BJ (cell line): ENCODE measurements around the gene DYNLRB1. TPM values are rescaled to one million over a fixed set of nuclear protein-coding genes. Genes with fewer than 3 reads are reported as not detected.

Source experiments
- CTCF ChIA-PET: fragments of 350-600 bp; formaldehyde crosslinking; extraction: SDS; loops from one replicate; lab custom pipeline; 2021; ENCODE audit warnings: antibody characterized with exemption, inconsistent platforms; lab: Yijun Ruan, JAX
- POLR2A ChIA-PET: fragments of 300-600 bp; sonication (Branson Sonifier 250); formaldehyde crosslinking; extraction: SDS; loops from one replicate; lab custom pipeline; 2021; ENCODE audit warnings: antibody characterized with exemption; lab: Charles Lee
- DNase-seq: peaks from one replicate; pipeline ENCODE4 v3.0.0-alpha.2; 2011; ENCODE audit warnings: low read depth
- H3K27me3 ChIP-seq: 2 replicates; pipeline ENCODE4 v1.6.0; 2011; ENCODE audit warnings: low read length; ENCODE audit not compliant: control insufficient read depth, insufficient read depth
- H3K36me3 ChIP-seq: 2 replicates; pipeline ENCODE4 v1.5.1; 2011; ENCODE audit warnings: low read length; ENCODE audit not compliant: control insufficient read depth, insufficient read depth
- H3K4me3 ChIP-seq: 2 replicates; pipeline ENCODE4 v1.5.1; 2011; ENCODE audit warnings: low read depth, mild to moderate bottlenecking, control low read depth, low read length
- polyA plus RNA-seq: library from polyadenylated mRNA; depleted of rRNA; stranded (reverse); fragments of >200 nt; gene quantifications from 2 replicates; pipeline ENCODE4 v1.2.3, GENCODE V29; 2011
- TF ChIP-seq, protein P1 (sequence below): IDR thresholded peaks from 2 replicates; pipeline ENCODE4 v1.5.1; 2011; ENCODE audit warnings: low read depth, mild to moderate bottlenecking, control low read depth, inconsistent platforms, low read length, moderate library complexity; ENCODE audit not compliant: insufficient read depth

DYNLRB1 gene
- polyA plus RNA-seq, 1 experiment, result 310 TPM

DNA sequence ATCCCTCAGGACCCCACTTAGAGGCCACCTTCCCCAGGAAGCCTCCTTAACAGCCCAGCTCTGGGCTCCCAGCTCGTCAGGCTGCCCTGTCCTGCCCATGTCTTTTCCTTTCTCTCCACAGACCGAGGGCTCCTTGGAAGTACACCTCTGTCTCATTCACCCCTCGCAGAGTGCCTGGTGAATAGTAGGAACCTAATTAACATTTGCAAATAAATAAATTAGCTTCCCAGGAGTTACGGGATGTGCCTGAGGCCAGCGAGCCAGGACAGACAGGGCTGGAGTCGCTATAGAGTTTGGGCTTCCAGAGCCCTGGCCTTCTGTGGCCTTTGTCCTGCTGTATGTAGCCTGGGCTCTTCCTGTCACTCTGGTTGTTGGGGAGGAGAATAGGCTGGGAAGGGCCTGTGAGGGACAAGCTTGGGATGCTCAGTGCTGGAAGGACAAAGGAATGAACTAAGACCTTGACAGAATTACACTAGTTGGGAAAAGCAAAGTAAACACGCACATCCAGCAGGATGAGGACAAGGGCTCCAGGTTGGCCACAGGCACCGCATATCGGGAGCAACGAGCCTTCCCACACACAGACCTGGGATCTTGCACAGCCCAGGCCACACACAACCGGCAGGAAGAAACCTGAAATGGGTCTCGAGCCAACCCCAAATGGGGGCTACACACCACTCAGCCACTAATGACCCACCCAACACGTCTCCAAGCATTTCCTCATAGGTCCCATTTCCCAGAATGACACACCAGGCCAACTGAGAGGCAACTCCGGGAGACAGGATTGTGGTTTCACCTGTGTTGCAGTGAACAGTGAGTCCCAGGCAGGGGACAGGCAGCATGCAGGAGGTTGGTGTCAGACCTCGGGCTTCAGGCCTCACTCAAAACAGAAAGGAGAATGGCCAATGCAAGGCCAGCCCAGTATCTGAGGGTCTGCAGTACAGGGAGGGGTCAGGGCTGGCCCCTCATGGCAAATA is 52.0 kb downstream of the DYNLRB1 start:
- CTCF ChIA-PET, result interaction anchor here (0.8 to 1.3 kb wide), 6 partner anchors 9 to 378 kb away, joined by 3 to 4 read pairs (median 3); no protein-coding TSS in a partner anchor
- no peak for DNase-seq
- POLR2A ChIA-PET, result no interaction called here

GRCh38 chr20:34569598-34569997 is 53.4 kb downstream of the DYNLRB1 start:
- Histone ChIP-seq H3K27me3 (no peaks in the 10 kb centered on the region), H3K36me3 (0 out of 2 replicates have a peak, but pooled peaks cover 1% of the 10 kb centered on the region), H3K4me3 (no peak overlapping the region)
- POLR2A ChIA-PET, result interaction anchor here (0.6 kb wide), 1 partner anchor 458 kb away, joined by 3 read pairs; the partner anchor contains the start of gene EIF2S2
- no peak for DNase-seq
- CTCF ChIA-PET, result interaction anchor here (0.7 to 1.4 kb wide), 4 partner anchors 10 to 257 kb away, joined by 3 read pairs; partner anchors contain the start of gene PIGU
- TF ChIP-seq, protein P1, sequence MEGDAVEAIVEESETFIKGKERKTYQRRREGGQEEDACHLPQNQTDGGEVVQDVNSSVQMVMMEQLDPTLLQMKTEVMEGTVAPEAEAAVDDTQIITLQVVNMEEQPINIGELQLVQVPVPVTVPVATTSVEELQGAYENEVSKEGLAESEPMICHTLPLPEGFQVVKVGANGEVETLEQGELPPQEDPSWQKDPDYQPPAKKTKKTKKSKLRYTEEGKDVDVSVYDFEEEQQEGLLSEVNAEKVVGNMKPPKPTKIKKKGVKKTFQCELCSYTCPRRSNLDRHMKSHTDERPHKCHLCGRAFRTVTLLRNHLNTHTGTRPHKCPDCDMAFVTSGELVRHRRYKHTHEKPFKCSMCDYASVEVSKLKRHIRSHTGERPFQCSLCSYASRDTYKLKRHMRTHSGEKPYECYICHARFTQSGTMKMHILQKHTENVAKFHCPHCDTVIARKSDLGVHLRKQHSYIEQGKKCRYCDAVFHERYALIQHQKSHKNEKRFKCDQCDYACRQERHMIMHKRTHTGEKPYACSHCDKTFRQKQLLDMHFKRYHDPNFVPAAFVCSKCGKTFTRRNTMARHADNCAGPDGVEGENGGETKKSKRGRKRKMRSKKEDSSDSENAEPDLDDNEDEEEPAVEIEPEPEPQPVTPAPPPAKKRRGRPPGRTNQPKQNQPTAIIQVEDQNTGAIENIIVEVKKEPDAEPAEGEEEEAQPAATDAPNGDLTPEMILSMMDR, result no peak

More for the DNA sequence above, 52.0 kb downstream of the DYNLRB1 start:
- no peaks in the 10 kb centered on the region for H3K27me3 ChIP-seq
- no peak overlapping the region for H3K4me3 ChIP-seq
- TF ChIP-seq, protein P1, result no peak
- H3K36me3 ChIP-seq, result no peaks in the 10 kb centered on the region

GRCh38 chr20:34570859-34571306 is 54.7 kb downstream of the DYNLRB1 start:
- Histone ChIP-seq H3K36me3 (peaks cover 2% of the 10 kb centered on the region; the same call in 1 of the 2 replicates), H3K4me3 (no peak overlapping the region), H3K27me3 (no peaks in the 10 kb centered on the region)
- ChIA-PET CTCF (interaction anchor here (0.8 to 1.9 kb wide), 7 partner anchors 9 to 380 kb away, joined by 3 to 5 read pairs (median 4); no protein-coding TSS in a partner anchor), POLR2A (no interaction called here)
- DNase-seq, result no peak
- TF ChIP-seq, protein P1, result no peak

- POLR2A ChIA-PET, result no interaction called here
- no peak overlapping the region for H3K4me3 ChIP-seq
- CTCF ChIA-PET, result interaction anchor here (0.8 to 1.9 kb wide), 3 partner anchors 134 to 381 kb away, joined by 4 to 5 read pairs (median 5); no protein-coding TSS in a partner anchor
- H3K27me3 ChIP-seq, result no peaks in the 10 kb centered on the region
- DNase-seq, result no peak
- TF ChIP-seq, protein P1, result no peak
- H3K36me3 ChIP-seq, result peaks cover 2% of the 10 kb centered on the region; the same call in 1 of the 2 replicates
Measured at GRCh38 chr20:34571753-34572152, 55.5 kb downstream of the DYNLRB1 start.
